NB4 (cell line): ENCODE results near the gene ARHGAP15.

Experiments
- POLR2A ChIP-seq: IDR thresholded peaks from 2 replicates; pipeline ENCODE4 v1.6.1; 2011; ENCODE audit warnings: mild to moderate bottlenecking; ENCODE audit not compliant: insufficient read length; ENCODE audit errors: extremely low read depth
- TF ChIP-seq, protein P1 (sequence below): IDR thresholded peaks from one replicate; pipeline ENCODE4 v1.5.1; 2012; ENCODE audit warnings: low read depth, low read length
- TF ChIP-seq, protein P2 (sequence below): IDR thresholded peaks from 2 replicates; pipeline ENCODE4 v1.6.1; 2011; ENCODE audit warnings: low read depth, low read length

DNA sequence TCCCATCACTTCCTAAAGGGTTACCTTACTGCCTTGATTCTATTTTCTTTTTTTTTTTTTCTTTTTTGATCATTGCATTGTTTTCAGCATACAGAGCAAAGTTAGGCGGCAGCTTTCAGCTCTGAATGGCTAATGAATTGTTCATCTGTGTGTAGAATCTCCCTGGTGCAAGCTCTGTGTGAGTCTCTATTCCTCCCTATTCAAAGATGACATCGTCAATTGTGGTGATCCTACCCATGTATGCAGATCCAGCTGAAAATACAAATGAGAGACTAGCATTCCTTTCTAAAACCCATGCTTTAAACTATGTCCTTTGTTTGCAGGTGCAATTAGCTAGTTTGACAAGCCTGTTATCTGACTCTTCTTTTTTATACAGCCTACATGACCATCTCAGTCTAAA lies 539.0 kb downstream of the ARHGAP15 start:
- TF ChIP-seq, protein P1, sequence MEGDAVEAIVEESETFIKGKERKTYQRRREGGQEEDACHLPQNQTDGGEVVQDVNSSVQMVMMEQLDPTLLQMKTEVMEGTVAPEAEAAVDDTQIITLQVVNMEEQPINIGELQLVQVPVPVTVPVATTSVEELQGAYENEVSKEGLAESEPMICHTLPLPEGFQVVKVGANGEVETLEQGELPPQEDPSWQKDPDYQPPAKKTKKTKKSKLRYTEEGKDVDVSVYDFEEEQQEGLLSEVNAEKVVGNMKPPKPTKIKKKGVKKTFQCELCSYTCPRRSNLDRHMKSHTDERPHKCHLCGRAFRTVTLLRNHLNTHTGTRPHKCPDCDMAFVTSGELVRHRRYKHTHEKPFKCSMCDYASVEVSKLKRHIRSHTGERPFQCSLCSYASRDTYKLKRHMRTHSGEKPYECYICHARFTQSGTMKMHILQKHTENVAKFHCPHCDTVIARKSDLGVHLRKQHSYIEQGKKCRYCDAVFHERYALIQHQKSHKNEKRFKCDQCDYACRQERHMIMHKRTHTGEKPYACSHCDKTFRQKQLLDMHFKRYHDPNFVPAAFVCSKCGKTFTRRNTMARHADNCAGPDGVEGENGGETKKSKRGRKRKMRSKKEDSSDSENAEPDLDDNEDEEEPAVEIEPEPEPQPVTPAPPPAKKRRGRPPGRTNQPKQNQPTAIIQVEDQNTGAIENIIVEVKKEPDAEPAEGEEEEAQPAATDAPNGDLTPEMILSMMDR: no peak
- TF ChIP-seq POLR2A: no peak
- TF ChIP-seq, protein P2, sequence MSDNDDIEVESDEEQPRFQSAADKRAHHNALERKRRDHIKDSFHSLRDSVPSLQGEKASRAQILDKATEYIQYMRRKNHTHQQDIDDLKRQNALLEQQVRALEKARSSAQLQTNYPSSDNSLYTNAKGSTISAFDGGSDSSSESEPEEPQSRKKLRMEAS: no peak
